HEK293T (cell line): ENCODE results near the gene PAPSS2.
"Not testable (repeated sequence)": the region's sequence is repeated elsewhere in the genome, so short reads cannot be mapped to it uniquely, and the experiment has no call there.

ENCODE experiments used
- CTCF ChIA-PET: fragments of 350-600 bp; formaldehyde crosslinking; extraction: SDS; loops from one replicate; lab custom pipeline; 2021; ENCODE audit warnings: antibody characterized with exemption, inconsistent platforms; lab: Yijun Ruan, JAX
- POLR2A ChIA-PET: fragments of 350-600 bp; formaldehyde crosslinking; extraction: SDS; loops from one replicate; lab custom pipeline; 2020; ENCODE audit warnings: antibody characterized with exemption, inconsistent platforms; lab: Yijun Ruan, JAX
- DNase-seq: peaks from one replicate; pipeline ENCODE4 v3.0.0; 2012; ENCODE audit warnings: mixed read lengths; ENCODE audit errors: extremely low spot score
- ARNT ChIP-seq: fragments of 450-650 bp; IDR thresholded peaks from 2 replicates; pipeline ENCODE4 v1.6.1; 2017; ENCODE audit warnings: mild to moderate bottlenecking
- BHLHE40 ChIP-seq: fragments of 450-650 bp; IDR thresholded peaks from 2 replicates; pipeline ENCODE4 v1.6.1; 2016; ENCODE audit warnings: mild to moderate bottlenecking, moderate library complexity, borderline replicate concordance
- CTBP1 ChIP-seq: fragments of 450-650 bp; IDR thresholded peaks from 2 replicates; pipeline ENCODE4 v1.6.1; 2016; ENCODE audit warnings: borderline replicate concordance
- ELF4 ChIP-seq: fragments of 450-650 bp; IDR thresholded peaks from 2 replicates; pipeline ENCODE4 v1.6.1; 2017; ENCODE audit warnings: antibody characterized with exemption
- FOXA1 ChIP-seq: fragments of 450-650 bp; IDR thresholded peaks from 2 replicates; pipeline ENCODE4 v1.6.1; 2016; ENCODE audit warnings: mild to moderate bottlenecking
- FOXK2 ChIP-seq: fragments of 450-650 bp; IDR thresholded peaks from 2 replicates; pipeline ENCODE4 v1.6.1; 2016; ENCODE audit warnings: mild to moderate bottlenecking
- FOXM1 ChIP-seq: fragments of 450-650 bp; IDR thresholded peaks from 2 replicates; pipeline ENCODE4 v1.6.1; 2017; ENCODE audit warnings: mild to moderate bottlenecking, borderline replicate concordance
- HDGF ChIP-seq: fragments of 450-650 bp; IDR thresholded peaks from 2 replicates; pipeline ENCODE4 v1.6.1; 2017; ENCODE audit warnings: antibody characterized with exemption, borderline replicate concordance
- L3MBTL2 ChIP-seq: fragments of 450-650 bp; conservative IDR thresholded peaks from 2 replicates; pipeline ENCODE4 v1.6.1; 2016; ENCODE audit warnings: mild to moderate bottlenecking
- LEF1 ChIP-seq: fragments of 450-650 bp; IDR thresholded peaks from 2 replicates; pipeline ENCODE4 v1.6.1; 2017; ENCODE audit warnings: mild to moderate bottlenecking, borderline replicate concordance
- NFRKB ChIP-seq: fragments of 450-650 bp; IDR thresholded peaks from 2 replicates; pipeline ENCODE4 v1.6.1; 2016; ENCODE audit warnings: mild to moderate bottlenecking, moderate library complexity
- SP1 ChIP-seq: fragments of 450-650 bp; IDR thresholded peaks from 2 replicates; pipeline ENCODE4 v1.6.1; 2017
- SUZ12 ChIP-seq: fragments of 450-650 bp; IDR thresholded peaks from 2 replicates; pipeline ENCODE4 v1.6.1; 2016; ENCODE audit warnings: mild to moderate bottlenecking
- TARDBP ChIP-seq: fragments of 450-650 bp; IDR thresholded peaks from 2 replicates; pipeline ENCODE4 v1.6.1; 2016
- ZNF384 ChIP-seq: fragments of 450-650 bp; IDR thresholded peaks from 2 replicates; pipeline ENCODE4 v1.6.1; 2016
- TF ChIP-seq, protein P1 (sequence below): fragments of 450-650 bp; IDR thresholded peaks from 2 replicates; pipeline ENCODE4 v1.6.1; 2016

PAPSS2 gene

DNA sequence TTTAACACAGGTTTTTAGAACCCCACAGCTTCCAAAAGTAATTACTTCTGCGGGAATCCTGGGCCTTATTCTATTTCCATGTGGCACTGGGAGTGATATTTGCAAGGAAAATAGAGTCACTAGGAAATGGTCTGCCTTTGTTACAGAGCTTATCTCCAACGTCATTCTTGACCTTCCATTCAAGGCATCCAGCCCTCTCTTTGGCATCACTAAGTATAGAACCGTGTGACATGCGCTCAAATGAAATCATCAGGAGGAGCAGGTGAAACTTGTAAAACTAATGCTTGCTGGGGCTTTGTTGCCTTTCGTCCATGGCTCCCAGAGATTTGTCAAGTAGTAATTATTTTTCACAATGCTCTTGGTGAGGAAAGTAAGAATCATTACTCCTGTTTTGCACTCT is 73.4 kb downstream of the PAPSS2 start:
- POLR2A ChIA-PET: interaction anchor here (1.2 to 1.5 kb wide), 2 partner anchors 73 to 75 kb away, joined by 3 to 5 read pairs; partner anchors contain the start of gene PAPSS2
- no peak for TF ChIP-seq ARNT

DNA sequence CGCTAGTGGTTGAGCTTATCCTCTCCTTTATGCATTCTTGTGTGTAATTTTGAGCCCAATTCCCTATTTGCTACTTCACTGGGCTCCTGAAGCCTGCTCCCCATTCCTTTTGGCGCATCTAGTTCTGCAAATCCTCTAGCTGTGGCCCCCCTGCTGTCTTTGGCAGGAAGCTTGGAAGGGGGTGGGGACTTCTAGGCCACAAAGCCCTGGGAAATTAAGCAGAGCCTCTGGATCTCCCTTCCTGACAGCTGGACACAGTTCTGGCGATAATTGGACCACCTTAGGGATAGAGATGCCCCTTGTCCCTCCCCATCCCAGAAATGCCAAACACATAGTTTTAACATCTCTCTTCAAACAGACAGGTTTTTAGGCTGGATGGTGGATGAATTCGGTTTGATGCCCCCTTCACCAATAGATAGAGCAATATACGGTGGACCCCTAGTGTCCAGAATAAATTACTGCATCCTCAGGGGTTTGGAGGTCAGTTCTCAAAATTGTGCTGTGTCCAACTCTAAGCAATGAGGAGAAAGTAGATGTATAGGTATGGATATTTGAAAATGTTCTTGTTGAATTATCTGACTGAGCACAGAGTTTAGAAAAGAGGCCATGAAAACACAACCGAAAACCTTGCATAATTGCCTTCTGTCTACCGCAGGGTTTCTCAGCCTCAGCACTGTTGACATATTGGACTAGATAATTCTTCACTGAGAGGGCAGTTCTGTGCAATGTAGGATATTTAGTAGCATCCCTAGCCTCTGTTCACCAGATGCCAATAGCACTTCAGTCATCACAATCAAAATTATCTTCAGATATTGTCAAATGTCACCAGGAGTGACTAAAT is 75.5 kb downstream of the PAPSS2 start:
- CTCF ChIA-PET: interaction anchor here (0.6 to 1.1 kb wide), 7 partner anchors 9 to 78 kb away, joined by 3 to 7 read pairs (median 4); partner anchors contain the start of gene PAPSS2
- DNase-seq: peak; percentile 65
- POLR2A ChIA-PET: interaction anchor here (1.0 kb wide), 1 partner anchor 75 kb away, joined by 3 read pairs; no protein-coding TSS in a partner anchor
- TF ChIP-seq FOXM1 (no peak), CTBP1 (no peak), L3MBTL2 (no peak), FOXA1 (no peak), ELF4 (no peak), BHLHE40 (no peak), TARDBP (no peak), NFRKB (no peak), HDGF (no peak), ARNT (no peak), LEF1 (no peak), SP1 (no peak)
- TF ChIP-seq, protein P1, sequence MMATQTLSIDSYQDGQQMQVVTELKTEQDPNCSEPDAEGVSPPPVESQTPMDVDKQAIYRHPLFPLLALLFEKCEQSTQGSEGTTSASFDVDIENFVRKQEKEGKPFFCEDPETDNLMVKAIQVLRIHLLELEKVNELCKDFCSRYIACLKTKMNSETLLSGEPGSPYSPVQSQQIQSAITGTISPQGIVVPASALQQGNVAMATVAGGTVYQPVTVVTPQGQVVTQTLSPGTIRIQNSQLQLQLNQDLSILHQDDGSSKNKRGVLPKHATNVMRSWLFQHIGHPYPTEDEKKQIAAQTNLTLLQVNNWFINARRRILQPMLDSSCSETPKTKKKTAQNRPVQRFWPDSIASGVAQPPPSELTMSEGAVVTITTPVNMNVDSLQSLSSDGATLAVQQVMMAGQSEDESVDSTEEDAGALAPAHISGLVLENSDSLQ: no peak

More for the DNA sequence above, 73.4 kb downstream of the PAPSS2 start:
- CTCF ChIA-PET: interaction anchor here (0.9 kb wide), 1 partner anchor 16 kb away, joined by 3 read pairs; no protein-coding TSS in a partner anchor
- no peak for DNase-seq

DNA sequence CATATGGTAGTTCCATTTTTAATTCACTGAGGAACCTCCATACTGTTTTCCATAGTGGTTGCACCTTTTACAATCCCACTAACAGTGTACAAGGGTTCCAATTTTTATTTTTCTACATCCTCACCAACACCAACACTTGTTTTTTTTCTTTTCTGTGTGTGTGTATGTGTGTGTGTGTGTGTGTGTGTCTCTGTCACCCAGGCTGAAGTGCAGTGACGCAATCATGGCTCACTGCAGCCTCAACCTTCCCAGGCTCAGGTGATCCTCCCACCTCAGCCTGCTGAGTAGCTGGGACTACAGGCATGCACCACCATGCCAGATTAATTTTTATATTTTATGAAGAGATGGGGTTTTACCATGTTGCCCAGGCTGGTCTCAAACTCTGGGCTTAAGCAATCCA is 78.6 kb downstream of the PAPSS2 start:
- DNase-seq, POLR2A ChIA-PET, CTCF ChIA-PET: not testable (repeated sequence)

DNA sequence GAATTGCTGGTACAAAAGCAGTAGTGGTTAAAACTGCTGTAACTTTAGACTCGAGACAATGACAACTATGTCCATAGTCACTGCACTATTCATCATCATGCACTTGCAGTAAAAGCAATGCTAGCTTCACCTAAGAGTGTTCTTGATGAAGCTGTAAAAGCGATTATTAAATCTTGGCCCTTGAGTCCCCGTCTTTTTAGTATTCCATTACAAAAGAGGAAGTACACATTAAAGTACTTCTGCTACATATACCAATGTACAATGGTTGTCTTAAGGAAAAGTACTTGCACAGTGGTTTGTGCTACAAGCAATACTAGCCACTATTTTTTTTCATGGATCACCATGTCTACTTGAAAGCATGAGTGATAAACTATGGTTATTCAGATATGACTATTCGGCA is 80.0 kb downstream of the PAPSS2 start:
- ChIA-PET CTCF (interaction anchor here (1.5 kb wide), 1 partner anchor 10 kb away, joined by 3 read pairs; no protein-coding TSS in a partner anchor), POLR2A (no interaction called here)
- no peak for DNase-seq
- TF ChIP-seq LEF1: no peak
- TF ChIP-seq HDGF: no peak
- TF ChIP-seq, protein P1: no peak
- TF ChIP-seq L3MBTL2: no peak
- TF ChIP-seq FOXK2: no peak
- TF ChIP-seq CTBP1: no peak

DNA sequence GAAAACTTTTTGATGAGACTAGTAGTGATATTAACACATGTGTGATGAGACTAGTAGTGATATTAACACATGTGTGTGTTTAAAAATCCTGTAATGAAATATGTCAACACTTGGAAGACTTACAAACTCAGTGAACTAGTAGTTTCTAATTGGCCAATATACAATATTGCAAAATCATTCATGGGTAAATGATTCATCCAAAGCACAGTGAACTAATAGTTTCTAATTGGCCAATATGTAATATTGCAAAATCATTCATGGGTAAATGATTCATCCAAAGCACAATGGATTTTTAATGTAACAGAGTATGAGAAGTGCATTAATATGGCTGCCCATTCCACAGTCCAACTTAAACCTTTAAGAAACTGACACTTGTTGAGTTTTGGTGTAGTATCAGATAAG is 80.6 kb downstream of the PAPSS2 start:
- CTCF ChIA-PET: interaction anchor here (1.5 kb wide), 1 partner anchor 10 kb away, joined by 3 read pairs; no protein-coding TSS in a partner anchor
- TF ChIP-seq ELF4 (no peak), TARDBP (no peak), FOXM1 (no peak), FOXK2 (no peak), NFRKB (no peak), HDGF (no peak), ZNF384 (no peak), SUZ12 (no peak), SP1 (no peak), L3MBTL2 (no peak), ARNT (no peak), FOXA1 (no peak), LEF1 (no peak), BHLHE40 (no peak), CTBP1 (no peak)
- TF ChIP-seq, protein P1: no peak
- DNase-seq: no peak
- POLR2A ChIA-PET: no interaction called here

DNA sequence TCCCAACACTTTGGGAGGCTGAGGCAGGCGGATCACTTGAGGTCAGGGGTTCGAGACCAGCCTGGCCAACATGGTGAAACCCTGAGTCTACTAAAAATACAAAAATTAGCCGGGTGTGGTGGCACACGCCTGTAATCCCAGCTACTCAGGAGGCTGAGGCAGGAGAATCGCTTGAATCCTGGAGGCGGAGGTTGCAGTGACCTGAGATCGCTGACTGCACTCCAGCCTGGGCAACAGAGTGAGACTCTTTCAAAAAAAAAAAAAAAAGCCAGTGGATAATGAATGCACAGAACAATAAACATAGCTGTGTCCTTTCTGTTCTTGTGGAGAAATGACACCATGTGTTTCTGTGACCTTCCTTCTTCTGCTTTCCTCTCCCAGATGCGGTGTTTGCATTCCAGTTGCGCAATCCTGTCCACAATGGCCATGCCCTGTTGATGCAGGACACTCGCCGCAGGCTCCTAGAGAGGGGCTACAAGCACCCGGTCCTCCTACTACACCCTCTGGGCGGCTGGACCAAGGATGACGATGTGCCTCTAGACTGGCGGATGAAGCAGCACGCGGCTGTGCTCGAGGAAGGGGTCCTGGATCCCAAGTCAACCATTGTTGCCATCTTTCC is 83.4 kb downstream of the PAPSS2 start:
- DNase-seq, CTCF ChIA-PET, POLR2A ChIA-PET: not testable (repeated sequence)
